ENCODE measurements around the gene PITX2. TPM values are rescaled to one million over a fixed set of nuclear protein-coding genes. Genes with fewer than 3 reads are reported as not detected.

Gene PITX2
- total RNA-seq, 1 donor from 2014 or later: not detected

GRCh38 chr4:110628663-110629213, 5.9 kb upstream of the PITX2 start:
- Histone ChIP-seq H3K4me1 (peaks cover 9 to 10% of the 10 kb centered on the region in 2 donors), H3K4me3 (no peak overlapping the region), H3K9me3 (no peaks in the 10 kb centered on the region), H3K27me3 (peaks cover 18% of the 10 kb centered on the region), H3K27ac (no peak overlapping the region), H3K36me3 (no peaks in the 10 kb centered on the region)
- no peak for TF ChIP-seq CTCF (IDR thresholded peaks at IDR 0.05)
- intact Hi-C loops (cut with DNase I): no loop called here
- DNase-seq (ENCODE audit: low spot score in 2 of 2): no peak

DNA sequence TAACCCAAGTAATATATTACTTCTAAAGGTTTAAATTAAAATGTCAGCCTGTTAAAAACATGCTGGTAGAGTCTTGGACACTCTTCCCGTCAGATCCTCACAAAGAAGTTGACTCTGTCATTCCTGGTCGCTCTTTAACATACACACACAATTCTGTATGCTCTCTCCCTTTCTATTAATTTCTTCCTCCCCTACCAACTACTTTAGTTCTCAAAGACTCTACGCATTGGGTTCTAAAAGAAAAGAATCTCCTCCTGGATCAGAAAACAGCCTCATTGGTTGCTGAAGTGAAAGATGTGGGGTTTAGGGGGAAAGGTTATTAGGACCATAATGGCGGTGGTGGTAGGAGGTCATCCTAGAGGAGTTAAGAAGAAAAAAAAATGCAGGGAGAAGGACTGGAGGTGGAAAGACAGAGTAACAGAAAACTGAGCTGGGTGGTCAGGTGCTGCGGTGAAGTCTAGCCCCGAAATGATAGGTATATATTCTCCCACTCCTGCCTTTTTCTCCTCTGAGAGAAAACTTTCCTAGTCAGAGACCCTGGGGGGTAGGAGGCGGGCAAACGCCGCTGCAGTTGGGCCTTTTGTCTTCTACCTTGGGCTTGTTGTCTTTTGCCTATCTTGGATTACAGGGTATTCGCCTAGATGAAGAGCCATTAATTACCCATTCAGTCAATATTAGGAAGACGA, 5.2 kb upstream of the PITX2 start:
- Histone ChIP-seq H3K9me3 (no peaks in the 10 kb centered on the region), H3K27ac (no peak overlapping the region), H3K27me3 (peaks cover 17% of the 10 kb centered on the region), H3K4me1 (peaks cover 9 to 10% of the 10 kb centered on the region in 2 donors), H3K36me3 (no peaks in the 10 kb centered on the region), H3K4me3 (no peak overlapping the region)
- intact Hi-C loops (cut with DNase I): no loop called here
- TF ChIP-seq CTCF (IDR thresholded peaks at IDR 0.05): no peak
- no peak for DNase-seq (ENCODE audit: low spot score in 2 of 2)

- no peak overlapping the region for H3K4me3 ChIP-seq
- no peaks in the 10 kb centered on the region for H3K9me3 ChIP-seq
- H3K27ac ChIP-seq: no peak overlapping the region
- peaks cover 5 to 6% of the 10 kb centered on the region in 2 donors for H3K4me1 ChIP-seq
- intact Hi-C loops (cut with DNase I): no loop called here
- H3K36me3 ChIP-seq: no peaks in the 10 kb centered on the region
- no peak for DNase-seq (ENCODE audit: low spot score in 2 of 2)
- TF ChIP-seq CTCF (IDR thresholded peaks at IDR 0.05): no peak
- H3K27me3 ChIP-seq: peaks cover 17% of the 10 kb centered on the region
These were observed 3.8 kb upstream of the PITX2 start for GRCh38 chr4:110626532-110627153.

GRCh38 chr4:110625576-110626257, 2.8 kb upstream of the PITX2 start:
- no peak for DNase-seq (ENCODE audit: low spot score in 2 of 2)
- no peak overlapping the region for H3K27ac ChIP-seq
- H3K9me3 ChIP-seq: no peaks in the 10 kb centered on the region
- peaks cover 5 to 6% of the 10 kb centered on the region in 2 donors for H3K4me1 ChIP-seq
- H3K4me3 ChIP-seq: no peak overlapping the region
- TF ChIP-seq CTCF (IDR thresholded peaks at IDR 0.05): no peak
- no peaks in the 10 kb centered on the region for H3K36me3 ChIP-seq
- H3K27me3 ChIP-seq: peaks cover 24% of the 10 kb centered on the region
- intact Hi-C loops (cut with DNase I): no loop called here

DNA sequence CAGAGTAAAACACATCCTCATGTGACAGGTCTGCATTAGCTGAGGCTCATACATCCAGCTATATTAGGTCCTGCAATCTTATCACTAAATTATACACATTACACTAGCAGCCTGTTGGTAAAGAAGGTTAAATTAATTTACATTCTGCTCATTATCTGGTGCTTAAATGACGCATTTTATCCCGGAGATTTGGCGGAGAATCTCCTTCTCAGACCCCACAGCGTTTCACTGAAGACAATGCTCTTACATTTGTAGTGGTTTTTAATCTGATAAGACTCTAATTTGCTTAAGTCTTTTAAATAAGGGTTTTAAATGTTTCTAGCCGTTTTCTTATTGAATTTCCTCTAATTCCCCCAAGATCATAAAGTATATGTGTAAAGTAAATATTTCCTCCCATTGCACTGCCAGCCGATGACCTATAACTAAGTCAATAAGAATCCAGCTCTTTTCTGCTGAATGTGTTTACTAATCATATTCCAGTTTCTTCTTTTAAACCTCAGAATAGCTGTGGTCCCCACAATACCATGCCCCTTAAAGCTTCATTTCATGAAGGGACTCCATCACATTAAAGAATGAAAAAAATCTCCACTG, 2.1 kb upstream of the PITX2 start:
- peaks cover 5 to 6% of the 10 kb centered on the region in 2 donors for H3K4me1 ChIP-seq
- intact Hi-C loops (cut with DNase I): no loop called here
- TF ChIP-seq CTCF (IDR thresholded peaks at IDR 0.05): no peak
- no peaks in the 10 kb centered on the region for H3K9me3 ChIP-seq
- no peak overlapping the region for H3K4me3 ChIP-seq
- H3K27ac ChIP-seq: no peak overlapping the region
- no peaks in the 10 kb centered on the region for H3K36me3 ChIP-seq
- no peak for DNase-seq (ENCODE audit: low spot score in 2 of 2)
- peaks cover 31% of the 10 kb centered on the region for H3K27me3 ChIP-seq
